Stimulated activated CD8-positive, alpha-beta memory T cell treated with anti-CD3 and anti-CD28 coated beads, Interleukin-7, amount 100 ng/mL, for 24 hours (primary cell): ENCODE data around the gene CAPS2.

Source experiments
- DNase-seq: peaks from one replicate; pipeline ENCODE4 v3.0.0-alpha.2; 2020; ENCODE audit warnings: low read depth

CAPS2 gene

GRCh38 chr12:75305412-75306332 lies 24.5 kb downstream of the CAPS2 start:
- DNase-seq: no peak

GRCh38 chr12:75302781-75303180 lies 27.3 kb downstream of the CAPS2 start:
- no peak for DNase-seq

GRCh38 chr12:75302225-75302624 lies 27.9 kb downstream of the CAPS2 start:
- DNase-seq: no peak

GRCh38 chr12:75294797-75295196 lies 35.3 kb downstream of the CAPS2 start:
- no peak for DNase-seq

GRCh38 chr12:75294336-75294735 lies 35.8 kb downstream of the CAPS2 start:
- no peak for DNase-seq

- DNase-seq: no peak
Measured at GRCh38 chr12:75291014-75291413, 39.1 kb downstream of the CAPS2 start.

GRCh38 chr12:75289753-75290152 lies 40.4 kb downstream of the CAPS2 start:
- no peak for DNase-seq

GRCh38 chr12:75288860-75289259 lies 41.3 kb downstream of the CAPS2 start:
- DNase-seq: no peak

- DNase-seq: no peak
Measured at GRCh38 chr12:75275702-75276101, 54.4 kb downstream of the CAPS2 start.

- no peak for DNase-seq
Measured at GRCh38 chr12:75271576-75271975, 58.5 kb downstream of the CAPS2 start.

- DNase-seq: no peak
Measured at GRCh38 chr12:75270157-75270556, 60.0 kb downstream of the CAPS2 start.

- no peak for DNase-seq
Measured at GRCh38 chr12:75269209-75269608, 60.9 kb downstream of the CAPS2 start.

GRCh38 chr12:75260316-75260715 lies 69.8 kb downstream of the CAPS2 start:
- no peak for DNase-seq

- DNase-seq: no peak
Measured at GRCh38 chr12:75259143-75259542, 71.0 kb downstream of the CAPS2 start.

GRCh38 chr12:75257510-75257909 lies 72.6 kb downstream of the CAPS2 start:
- no peak for DNase-seq

- no peak for DNase-seq
Measured at GRCh38 chr12:75245108-75245507, 85.0 kb downstream of the CAPS2 start.

GRCh38 chr12:75239987-75240386 lies 90.1 kb downstream of the CAPS2 start:
- no peak for DNase-seq

GRCh38 chr12:75236206-75236605 lies 93.9 kb downstream of the CAPS2 start:
- DNase-seq: no peak

- DNase-seq: no peak
Measured at GRCh38 chr12:75227132-75227531, 103.0 kb downstream of the CAPS2 start.
